RCC 7860 (cell line): ENCODE measurements around the gene EDAR.

Experiments used
- DNase-seq: peaks from one replicate; pipeline ENCODE4 v3.0.0-alpha.2; 2015; ENCODE audit warnings: low spot score
- FAIRE-seq: peaks from 2 replicates; lab custom pipeline; 2012; peaks lifted over from hg19 to GRCh38; lab: Jason Lieb, UNC

Gene EDAR

GRCh38 chr2:108926561-108927380 lies 62.2 kb downstream of the EDAR start:
- DNase-seq, result no peak
- FAIRE-seq, result no peak

GRCh38 chr2:108925735-108926134 lies 63.3 kb downstream of the EDAR start:
- FAIRE-seq, result no peak
- DNase-seq, result no peak

DNA sequence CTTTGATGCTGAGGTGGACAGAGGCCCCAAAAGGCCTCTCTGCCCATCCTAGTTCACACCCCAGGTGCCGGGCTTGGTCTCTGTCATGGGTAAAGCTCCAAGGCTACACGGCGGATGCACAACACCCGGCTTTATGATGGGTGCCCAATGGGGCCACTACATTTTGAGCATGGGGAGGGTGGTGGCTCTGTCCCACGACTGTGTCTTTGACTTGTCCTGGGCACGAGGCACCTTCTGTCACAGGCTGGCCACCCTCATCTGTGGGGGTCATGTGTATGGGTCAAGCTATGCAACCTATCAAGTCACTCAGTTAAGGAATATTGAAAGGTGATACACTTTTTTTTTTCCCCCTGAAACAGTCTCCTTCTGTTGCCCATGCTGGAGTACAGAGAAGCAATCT lies 63.7 kb downstream of the EDAR start:
- FAIRE-seq, result no peak
- DNase-seq, result no peak

GRCh38 chr2:108924580-108925251 lies 64.3 kb downstream of the EDAR start:
- FAIRE-seq, result no peak
- DNase-seq, result no peak

- DNase-seq, result no peak
- FAIRE-seq, result no peak
Observed at GRCh38 chr2:108923736-108924579, 65.1 kb downstream of the EDAR start.

GRCh38 chr2:108923019-108923700 lies 65.9 kb downstream of the EDAR start:
- DNase-seq, result no peak
- no peak for FAIRE-seq

DNA sequence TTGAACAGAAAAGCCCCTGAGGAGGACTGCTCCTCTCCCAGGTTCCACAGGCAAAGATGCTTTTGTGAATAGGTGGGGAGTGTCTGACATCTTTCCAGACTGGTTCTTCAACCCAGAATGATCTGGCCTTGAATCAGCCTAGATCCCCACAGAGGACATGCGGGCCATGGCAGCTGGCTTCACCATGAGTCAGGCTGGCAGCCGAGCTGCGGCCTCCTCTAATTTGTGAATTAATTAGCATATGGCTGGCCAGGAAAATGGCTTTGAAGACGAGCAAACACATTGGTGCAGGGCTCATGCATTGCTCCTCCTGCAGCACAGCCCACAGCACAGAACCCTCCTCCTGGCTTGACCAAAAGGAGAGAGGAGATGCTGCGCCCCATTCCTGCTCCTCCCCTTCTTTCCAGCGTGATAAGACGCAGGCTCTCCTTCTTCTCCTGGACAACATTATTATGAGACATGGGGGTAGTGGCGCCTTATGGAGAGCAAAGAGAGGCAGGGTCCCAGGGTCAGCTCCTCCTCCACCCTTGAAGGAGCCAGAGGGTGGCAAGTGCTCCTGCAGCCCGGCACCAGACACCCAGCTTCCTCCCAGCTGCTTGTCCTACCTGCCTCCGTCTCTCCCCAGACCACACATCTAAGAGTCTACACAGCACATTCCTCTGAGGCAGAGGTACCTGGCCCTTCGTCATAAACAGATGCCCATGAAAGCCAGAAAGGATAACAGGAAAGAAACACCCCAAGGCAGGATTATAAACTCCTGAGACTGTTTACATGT lies 66.7 kb downstream of the EDAR start:
- DNase-seq, result no peak
- FAIRE-seq, result no peak

DNA sequence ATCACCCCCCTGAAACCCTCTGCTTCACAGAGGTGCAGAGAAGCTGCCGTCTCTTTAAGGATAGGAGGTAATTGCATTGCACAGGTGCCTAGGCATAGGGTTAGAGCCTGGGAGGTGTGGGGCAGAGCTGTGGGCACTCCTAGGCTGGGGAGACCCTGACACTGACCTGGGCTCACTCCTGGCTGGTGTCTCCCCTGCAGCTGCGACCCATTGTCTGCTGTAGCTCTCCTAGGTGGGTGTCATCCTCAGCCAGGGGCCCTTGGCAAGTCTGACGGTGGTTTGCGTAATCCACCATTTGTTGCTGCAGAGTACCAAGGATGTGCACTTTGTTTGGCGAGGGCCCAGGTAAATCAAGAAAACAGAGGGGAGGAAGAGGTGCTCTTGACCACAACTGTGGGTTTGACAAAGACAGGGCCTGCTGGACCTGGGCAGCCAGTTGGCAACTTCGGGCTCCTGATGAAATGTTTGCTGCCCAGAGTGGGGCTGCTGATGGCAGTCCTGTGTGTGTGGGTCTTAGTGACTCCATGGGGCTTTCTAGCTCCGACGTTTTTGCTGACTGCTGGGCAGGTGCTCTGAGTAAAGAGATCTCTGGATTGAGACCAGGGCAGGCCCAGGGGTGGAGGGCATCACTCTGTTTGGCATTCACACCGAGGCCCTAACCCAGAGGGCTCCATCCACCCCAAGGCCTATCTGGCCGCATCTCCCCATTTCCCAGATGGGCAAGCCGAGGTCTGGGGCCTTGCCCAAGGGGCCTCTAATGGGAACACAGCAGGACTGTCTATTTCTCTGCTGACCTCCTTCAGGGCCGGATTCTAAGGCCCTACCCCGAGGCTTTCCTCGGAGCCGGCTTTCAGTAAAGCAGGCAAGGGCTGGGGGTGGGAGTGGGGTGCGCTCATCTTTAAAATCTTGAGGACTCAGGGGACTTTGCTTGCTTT lies 67.7 kb downstream of the EDAR start:
- FAIRE-seq, result no peak

DNA sequence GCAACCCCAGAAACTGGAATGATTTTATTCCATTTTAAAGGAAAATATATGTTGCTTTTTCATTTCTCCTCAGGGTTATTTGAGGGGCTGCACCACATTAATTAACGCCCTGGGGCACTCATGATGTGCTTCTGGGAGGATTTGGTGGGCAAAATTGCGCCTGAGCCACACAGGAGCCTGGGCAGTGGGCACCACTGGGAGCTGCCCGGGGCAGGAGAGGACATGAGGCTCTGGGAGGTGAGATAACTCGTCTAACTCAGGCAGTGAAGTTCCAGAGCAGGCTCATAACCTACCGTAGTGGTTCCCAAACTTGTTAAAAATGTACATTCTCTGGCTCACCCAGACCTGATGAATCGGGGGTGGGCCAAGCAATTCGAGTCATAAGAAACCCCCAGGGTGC lies 68.3 kb downstream of the EDAR start:
- no peak for DNase-seq
- FAIRE-seq, result no peak

More for the DNA sequence above, 67.7 kb downstream of the EDAR start:
- no peak for DNase-seq

DNA sequence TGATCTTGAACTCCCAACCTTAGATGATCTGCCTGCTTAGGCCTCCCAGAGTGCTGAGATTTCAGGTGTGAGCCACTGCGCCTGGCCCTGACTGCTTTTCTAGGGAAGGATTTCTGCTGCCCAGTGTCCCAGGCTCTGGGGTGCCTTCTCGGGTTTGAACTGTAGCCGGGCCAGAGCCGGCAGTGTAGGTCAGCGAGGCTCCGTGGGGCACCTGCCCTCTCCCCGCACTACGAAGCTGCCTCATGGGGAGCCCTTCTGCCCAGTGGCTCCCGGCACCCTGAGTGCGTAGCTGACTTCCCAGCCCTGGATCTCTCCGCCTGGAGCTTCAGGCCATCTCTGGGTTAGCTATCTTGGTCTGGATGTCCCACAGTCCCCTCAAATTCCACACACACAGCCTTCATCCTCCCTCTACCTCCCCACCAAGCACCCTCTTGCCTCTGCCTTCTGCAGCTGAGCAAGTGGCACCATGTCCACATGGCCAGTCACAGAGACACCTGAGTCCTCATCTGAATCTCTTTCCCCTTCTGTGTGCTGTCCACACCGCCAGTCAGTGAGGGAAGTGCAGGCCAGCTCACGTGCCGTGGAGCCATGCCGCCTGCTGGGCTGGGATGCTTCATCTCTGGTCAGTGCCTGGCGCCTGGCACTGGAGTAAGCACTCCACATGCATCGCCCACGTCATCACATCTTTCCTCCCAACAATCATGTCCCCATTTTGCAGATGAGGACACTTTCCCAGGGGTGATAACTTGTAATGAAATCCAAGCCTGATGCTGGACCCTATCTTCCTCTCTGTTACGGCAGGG lies 69.2 kb downstream of the EDAR start:
- no peak for FAIRE-seq

DNA sequence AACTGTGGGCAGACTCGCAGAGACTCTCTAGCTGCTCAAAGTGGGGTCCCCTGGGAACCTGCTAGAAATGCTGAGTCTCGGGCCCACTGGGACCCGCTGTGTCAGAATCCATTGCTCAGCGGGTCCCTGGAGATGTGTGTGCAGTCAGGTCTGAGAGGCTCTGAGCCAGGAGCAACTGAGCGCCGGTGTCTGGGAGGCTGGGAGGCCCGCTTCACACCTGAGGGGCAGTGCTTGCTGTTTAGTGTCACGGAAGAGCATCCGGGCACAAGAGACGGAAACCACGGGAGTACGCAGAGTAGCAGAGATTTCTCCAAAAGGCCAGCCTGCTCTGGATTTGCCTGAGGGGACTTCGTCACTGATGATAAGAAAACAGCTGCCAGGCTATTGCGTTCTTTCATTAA lies 70.1 kb downstream of the EDAR start:
- DNase-seq, result no peak
- FAIRE-seq, result no peak

More for the DNA sequence above, 69.2 kb downstream of the EDAR start:
- DNase-seq, result no peak

DNA sequence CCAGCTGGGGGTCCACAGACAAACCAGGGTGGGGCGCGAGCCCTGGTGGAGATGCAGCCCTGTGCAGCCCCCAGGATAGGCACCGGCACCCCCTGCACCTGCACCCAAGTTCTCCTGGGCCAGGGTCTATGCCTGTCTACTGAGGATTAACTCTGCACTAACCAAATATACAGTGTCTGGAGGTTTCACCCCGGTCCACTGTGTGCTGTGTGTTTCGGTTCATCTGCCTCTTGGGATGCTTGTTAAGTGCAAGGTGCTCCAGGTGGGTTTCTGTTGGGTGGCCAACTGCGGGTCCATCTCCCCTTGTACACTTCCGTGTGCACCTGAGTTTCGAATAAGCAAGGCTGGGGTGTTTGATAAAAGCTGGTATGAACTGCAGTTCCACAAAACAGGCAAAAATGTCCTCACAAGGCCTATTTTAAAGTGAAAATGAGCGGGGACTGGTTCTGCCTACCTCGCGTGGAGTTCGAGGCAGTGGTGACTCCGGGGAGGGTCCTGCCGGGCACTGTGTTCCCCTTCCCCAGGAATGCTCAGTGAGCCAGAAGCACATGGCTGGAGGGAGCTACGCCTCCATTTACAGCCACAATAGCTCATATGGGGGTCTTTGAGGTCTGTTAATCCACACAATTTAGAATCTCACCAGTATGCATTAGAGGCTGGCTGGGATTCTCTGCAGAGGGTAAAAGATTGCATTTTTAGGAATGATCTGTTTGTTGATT lies 70.7 kb downstream of the EDAR start:
- FAIRE-seq, result no peak
- no peak for DNase-seq

- FAIRE-seq, result no peak
- no peak for DNase-seq
Observed at GRCh38 chr2:108917526-108917925, 71.5 kb downstream of the EDAR start.

DNA sequence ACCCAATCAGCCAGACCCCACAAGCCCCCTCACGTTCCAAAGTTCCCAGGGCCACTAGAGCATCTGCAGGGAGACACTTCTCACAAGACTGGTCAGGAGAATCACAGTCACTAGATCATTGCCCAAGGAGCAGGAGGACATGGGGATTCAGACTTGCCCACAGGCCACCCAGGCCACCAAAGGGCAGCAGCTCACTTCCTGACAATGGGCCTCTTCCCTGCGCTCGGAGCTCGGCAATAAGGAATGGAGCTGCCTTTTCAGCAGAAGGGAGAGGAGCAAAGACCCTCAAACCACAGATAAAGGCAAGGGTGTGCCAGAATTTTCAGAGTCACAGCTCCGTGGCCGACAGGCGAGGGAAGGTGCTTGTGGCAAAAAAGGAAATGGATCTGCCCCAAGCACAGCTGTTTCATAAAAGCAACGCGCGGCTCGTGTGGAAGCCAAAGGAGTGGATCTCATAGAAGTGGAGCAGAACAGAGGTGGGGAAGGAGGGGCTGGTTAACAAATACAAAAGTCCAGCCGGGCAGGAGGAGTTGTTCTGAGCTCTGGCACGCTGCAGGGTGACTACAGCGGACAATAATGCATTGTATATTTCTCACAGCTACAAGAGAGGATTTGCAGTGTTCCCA lies 72.1 kb downstream of the EDAR start:
- DNase-seq (no peak), FAIRE-seq (no peak)

- no peak for DNase-seq
Observed at GRCh38 chr2:108916122-108916795, 72.8 kb downstream of the EDAR start.

DNA sequence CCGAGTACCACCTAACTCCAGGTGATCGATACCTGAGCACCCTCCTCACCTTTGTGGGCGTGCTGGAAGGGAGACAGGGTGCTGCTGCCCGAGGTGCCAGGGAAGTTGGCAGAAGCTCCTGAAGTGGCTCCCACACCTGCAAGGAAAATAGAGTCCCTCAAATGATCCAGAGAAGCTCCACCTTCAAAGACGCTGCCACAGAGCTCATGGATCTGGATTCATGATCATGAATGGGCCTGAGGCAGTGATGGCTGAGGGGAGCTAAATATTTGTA lies 76.5 kb downstream of the EDAR start:
- DNase-seq (no peak), FAIRE-seq (no peak)

More at GRCh38 chr2:108916122-108916795, 72.8 kb downstream of the EDAR start:
- FAIRE-seq, result no peak
